GM19438 (cell line): ENCODE results near the gene POLR1A.

Experiments used
- ATAC-seq: cut with Tn5 transposase; IDR thresholded peaks from one replicate; pipeline ENCODE4 v1.9.1; 2021; ENCODE audit warnings: low read depth; ENCODE audit not compliant: unreplicated experiment

The POLR1A gene

DNA sequence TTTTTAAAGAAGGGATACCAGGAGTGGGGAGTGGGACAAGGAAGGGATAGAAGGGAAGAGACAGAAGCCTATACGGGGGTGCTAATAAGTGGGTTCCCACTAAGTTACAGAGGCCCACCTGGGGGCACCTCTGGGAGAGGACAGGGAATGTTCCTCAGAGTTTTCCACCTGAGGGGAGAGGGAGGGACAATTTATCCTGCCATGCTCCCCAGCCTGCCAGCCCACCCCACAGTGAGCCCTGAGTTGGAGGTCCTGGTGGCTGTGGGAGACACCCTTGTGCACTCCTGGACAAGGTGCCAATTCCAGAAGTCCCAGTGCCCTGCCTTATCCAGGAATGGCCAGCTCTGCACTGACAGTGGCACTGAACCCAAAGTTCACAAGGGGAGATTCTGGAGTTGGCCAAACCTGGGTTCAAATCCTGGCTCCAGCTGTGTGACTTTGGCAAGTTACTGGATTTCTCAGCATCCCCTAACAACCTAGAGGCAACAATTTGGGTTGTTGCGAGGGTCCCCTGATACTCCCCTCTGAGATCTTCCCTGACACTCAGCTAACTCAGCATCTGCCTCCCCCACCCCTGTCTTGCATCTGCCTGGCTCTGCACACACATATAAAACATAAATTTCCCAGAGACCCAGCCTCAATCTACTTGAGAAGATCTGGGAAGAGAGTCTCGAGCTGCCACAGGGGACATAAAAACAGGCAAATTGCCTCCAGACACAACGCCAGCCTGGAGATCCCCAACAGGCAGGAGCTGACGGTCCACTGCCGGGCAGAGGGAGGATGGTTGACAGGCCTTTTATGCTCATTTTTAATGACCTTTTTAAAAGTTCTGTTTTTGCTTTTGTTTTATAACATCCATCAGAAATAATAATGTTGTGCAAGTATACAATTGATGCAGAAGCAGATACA lies 118.2 kb downstream of the POLR1A start:
- no peak for ATAC-seq

DNA sequence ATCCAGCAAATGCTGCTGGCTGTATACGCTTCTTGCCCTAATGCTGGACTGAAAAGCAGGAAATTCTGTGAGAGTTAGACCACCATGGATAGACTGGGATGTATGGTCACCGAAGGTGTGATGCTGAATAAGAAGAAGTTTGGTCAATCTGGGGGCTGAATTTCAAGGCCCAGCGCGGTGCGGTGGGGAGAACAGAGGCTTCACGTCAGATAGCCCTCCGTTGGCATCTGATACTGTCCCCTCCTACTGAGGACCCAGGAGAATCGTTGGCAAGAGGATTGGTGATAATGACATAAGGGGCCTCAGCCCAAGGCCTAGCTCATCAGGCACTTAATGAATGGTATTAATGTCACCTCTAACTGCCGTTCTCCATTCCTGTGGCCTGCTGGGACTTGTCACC lies 119.6 kb downstream of the POLR1A start:
- ATAC-seq = no peak

DNA sequence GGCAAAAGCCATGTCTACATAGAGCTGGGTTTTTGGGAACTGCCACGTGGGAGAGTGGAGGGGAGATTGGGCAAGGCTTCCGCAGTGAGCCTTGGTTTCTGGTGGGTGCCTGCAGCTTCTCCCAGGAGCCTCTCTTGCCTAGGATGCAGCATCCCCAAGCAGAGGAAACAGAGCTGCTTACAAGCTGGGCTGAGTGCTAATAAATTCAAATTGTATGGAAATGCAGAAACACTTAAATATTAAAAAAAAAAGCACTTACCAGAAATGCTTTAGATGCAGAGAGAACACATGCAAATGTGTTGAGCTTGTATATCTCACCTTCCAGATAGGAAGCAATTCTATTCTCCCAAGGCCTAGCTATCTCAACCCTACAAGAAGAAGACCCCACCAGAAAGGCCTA lies 120.9 kb downstream of the POLR1A start:
- ATAC-seq = no peak

DNA sequence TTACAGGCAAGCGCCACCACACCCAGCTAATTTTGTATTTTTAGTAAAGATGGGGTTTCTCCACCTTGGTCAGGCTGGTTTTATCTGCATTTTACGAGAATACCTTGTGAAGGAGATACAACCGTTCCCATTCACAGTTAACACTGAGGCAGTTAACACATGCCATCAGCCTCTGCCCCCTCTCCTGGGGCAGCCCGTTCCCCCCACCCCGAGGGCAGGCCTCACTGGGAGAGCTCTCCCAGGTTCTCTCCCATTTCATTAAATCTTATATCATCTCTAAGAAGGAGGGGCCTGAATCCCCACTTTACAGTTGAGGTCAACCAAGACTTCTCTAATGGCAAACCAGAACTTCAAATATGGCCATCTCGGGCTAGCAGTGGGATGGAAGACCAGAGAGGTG lies 121.9 kb downstream of the POLR1A start:
- no peak for ATAC-seq

- no peak for ATAC-seq
These were observed 124.0 kb downstream of the POLR1A start for GRCh38 chr2:85981579-85982247.

DNA sequence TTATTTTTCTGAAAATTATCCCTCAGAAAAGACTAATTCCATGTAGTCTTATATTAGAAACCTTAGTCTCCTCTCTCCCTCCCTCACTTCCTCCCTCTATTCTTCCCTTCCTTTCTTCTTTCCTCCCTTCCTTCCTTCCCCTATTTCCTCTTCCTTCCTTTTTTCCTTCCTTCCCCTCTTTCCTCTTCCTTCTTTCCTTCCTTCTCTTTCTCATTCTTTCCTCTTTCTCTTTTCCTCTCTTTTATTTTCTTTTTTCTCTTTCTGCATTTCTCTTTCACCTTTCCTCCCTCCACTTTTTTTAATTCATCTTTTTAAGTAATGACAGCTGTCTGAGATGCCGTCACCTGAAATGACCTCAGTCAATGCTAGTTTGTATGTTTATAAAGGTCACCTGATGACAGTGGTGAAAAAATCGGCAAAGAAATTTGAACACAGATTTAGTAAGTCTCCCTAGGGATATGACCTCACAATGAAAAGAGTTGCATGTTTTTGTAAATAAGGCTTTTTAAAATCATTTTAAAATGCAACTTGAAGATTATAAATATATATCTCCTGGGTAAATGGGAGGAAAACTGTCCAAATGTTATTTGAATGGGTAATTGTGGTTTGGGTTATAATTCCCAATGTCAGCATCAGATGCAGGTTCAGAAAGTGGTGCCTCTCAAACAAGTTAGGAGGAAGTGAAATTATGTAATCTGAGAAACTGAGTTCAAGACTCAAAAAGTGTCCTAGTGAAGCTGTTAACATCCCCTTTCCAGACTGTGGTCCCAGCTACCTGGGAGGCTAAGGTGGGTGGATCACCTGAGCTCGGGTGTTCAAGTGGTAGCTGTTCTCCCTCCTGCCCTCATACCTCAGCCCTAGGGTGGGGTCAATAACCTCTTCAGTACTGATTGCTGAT lies 126.6 kb downstream of the POLR1A start:
- ATAC-seq = no peak

GRCh38 chr2:85976106-85976920 lies 129.4 kb downstream of the POLR1A start:
- ATAC-seq = no peak

- no peak for ATAC-seq
These were observed 130.1 kb downstream of the POLR1A start for GRCh38 chr2:85975581-85975980.

DNA sequence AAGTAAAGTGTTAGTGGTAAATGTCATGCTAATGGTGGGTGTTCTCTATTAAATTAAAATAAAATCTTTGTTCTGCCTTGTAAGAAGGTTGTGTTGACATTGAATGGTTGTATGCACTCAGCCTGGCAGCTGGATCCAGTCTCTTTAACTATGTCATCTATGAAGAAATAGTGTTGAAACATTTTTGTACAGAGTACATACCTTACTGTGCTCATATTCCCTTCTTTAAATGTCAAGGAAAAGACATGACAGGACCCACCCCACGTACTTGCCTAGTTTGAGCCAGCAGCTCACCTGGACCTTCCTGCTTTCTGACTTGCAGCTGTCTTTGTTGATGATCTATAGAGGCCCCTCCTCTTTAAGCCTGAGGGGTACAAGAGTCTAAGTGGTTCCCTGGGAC lies 131.3 kb downstream of the POLR1A start:
- ATAC-seq = no peak

GRCh38 chr2:85972355-85972754 lies 133.3 kb downstream of the POLR1A start:
- ATAC-seq = no peak

- ATAC-seq = no peak
These were observed 134.3 kb downstream of the POLR1A start for GRCh38 chr2:85971366-85971765.
